GM12873 (cell line): ENCODE results near the gene KRT71.

ENCODE experiments used
- TF ChIP-seq, protein P1 (sequence below): IDR thresholded peaks from 2 replicates; pipeline ENCODE4 v1.5.1; 2012; ENCODE audit warnings: low read depth, mild to moderate bottlenecking, moderate library complexity, low read length, control low read depth; ENCODE audit not compliant: insufficient read depth; ENCODE audit errors: missing control alignments

The KRT71 gene

DNA sequence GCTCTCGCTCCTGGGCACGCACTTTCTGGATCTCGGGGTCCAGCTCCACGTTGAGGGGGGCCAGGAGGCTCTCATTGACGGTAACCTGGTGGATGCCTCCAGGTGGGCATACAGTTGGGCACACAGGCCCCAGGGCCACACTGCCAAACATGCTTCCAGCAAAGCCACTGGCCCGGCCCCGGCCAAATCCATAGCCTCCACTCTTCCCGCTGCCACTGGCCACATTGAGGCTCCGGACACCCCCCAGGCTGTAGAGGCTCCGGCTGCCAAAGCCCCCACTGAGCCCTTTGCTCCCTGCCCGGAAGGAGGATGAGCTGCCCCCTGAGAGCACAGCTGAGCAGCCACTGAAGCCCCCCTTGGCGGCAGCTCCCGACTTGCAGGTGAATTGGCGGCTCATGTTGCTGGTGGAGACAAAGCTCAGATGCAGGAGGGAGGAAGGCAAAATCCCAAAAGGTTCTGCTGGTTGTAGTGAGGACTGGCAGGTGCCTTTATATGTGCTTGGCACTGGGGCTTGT is at the start of gene KRT71:
TSS of gene KRT71 (minus strand) at position 465 of the 515 bp plus-strand sequence. CDS start at position 397, 68 bp downstream.
- TF ChIP-seq, protein P1, sequence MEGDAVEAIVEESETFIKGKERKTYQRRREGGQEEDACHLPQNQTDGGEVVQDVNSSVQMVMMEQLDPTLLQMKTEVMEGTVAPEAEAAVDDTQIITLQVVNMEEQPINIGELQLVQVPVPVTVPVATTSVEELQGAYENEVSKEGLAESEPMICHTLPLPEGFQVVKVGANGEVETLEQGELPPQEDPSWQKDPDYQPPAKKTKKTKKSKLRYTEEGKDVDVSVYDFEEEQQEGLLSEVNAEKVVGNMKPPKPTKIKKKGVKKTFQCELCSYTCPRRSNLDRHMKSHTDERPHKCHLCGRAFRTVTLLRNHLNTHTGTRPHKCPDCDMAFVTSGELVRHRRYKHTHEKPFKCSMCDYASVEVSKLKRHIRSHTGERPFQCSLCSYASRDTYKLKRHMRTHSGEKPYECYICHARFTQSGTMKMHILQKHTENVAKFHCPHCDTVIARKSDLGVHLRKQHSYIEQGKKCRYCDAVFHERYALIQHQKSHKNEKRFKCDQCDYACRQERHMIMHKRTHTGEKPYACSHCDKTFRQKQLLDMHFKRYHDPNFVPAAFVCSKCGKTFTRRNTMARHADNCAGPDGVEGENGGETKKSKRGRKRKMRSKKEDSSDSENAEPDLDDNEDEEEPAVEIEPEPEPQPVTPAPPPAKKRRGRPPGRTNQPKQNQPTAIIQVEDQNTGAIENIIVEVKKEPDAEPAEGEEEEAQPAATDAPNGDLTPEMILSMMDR, result no peak

DNA sequence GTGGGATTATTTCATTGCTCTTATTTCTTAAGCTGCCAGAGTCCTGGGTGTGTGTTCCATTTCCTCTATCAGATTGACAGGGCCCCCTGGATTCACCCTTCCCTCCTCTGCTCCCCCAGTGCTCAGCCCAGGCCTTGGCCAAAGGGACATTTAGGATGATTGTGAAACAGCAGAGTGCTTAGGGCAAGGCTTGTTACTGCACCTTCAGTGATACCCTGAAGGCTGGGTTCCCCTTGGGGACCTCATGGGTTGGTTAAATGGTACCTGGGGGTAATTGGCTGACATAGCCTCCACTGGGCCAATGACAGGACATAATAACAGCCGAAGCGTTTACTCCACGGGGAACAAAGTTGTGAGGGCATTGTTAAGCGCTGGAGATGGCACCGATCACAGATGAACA is 49.6 kb upstream of the KRT71 start:
- TF ChIP-seq, protein P1, result no peak

DNA sequence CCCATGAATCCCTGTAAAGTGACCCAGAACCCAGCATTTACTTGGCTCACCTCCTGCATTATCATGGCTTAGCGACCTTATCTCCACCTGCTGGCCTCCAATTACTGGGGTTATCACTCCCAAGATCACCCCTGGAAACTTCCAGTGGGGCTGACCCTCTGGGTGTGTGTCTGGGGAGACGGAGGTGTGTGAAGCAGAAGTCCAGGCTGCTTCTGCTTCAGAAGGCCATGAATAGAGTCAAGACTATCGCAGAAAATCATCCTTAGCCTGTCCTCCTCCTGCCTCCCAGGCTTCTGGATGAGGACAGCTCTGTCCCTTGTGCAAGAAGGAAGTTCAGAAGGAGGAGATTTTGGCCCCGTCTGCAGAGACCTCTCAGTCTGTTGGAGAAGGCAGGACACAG is 48.7 kb upstream of the KRT71 start:
- TF ChIP-seq, protein P1, result no peak

DNA sequence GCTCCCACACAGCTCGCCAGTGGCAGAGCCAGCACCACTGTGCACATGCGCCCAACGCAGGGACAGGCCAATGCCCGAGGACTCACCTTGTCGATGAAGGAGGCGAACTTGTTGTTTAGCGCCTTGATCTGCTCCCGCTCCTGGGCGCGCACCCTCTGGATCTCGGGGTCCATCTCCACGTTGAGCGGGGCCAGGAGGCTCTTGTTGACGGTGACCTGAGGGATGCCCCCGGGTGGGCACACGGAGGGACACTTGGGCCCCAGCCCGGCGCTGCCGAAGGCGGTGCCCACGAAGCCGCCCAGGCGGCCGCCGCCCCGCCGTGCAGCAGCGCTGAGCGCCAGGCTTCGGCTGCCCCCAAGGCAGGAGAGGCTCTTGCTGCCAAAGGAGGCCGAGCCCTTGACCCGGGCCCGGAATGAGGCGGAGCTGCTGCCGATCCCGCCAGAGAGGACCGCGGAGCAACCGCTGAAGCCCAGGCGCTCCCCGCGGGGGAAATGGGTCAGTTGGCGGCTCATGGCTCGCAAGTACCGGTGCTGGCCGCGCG is 48.1 kb upstream of the KRT71 start, which contains the start of gene KRT72:
TSS of gene KRT72 (minus strand) at position 523 of the 541 bp plus-strand sequence. CDS start at position 512, 11 bp downstream.
- TF ChIP-seq, protein P1, result no peak

DNA sequence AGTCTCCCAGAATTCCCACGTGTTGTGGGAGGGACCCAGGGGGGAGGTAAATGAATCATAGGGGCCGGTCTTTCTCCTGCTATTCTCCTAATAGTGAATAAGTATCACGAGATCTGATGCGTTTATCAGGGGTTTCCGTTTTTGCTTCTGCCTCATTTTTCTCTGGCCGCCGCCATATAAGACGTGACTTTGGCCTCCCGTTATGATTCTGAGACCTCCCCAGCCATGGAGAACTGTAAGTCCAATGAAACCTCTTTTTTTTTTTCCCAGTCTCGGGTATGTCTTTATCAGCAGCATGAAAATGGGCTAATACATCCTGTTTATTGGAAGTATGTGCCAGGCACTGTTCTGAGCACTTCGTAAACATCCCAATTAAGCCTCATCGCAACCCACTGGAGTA is 47.5 kb upstream of the KRT71 start:
- TF ChIP-seq, protein P1, result no peak

DNA sequence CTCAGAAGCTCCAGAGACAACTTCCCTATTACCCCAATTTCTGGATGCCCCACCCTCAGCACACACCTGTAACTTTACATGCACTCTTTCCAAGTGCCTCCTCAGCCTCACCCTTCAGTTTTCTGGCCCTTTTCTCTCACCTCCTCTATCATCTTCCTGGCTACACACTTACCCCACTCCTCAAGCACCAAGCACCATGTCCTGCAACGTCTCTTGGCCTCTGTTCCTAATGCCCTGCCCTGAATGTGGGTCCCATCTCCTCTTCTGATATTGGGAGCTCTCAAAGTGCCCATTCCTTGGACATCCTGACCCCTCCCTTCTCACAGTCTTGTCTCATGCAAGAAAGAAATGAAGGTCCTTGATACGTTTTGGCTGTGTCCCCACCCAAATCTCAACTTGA is 47.1 kb upstream of the KRT71 start:
- TF ChIP-seq, protein P1, result no peak

DNA sequence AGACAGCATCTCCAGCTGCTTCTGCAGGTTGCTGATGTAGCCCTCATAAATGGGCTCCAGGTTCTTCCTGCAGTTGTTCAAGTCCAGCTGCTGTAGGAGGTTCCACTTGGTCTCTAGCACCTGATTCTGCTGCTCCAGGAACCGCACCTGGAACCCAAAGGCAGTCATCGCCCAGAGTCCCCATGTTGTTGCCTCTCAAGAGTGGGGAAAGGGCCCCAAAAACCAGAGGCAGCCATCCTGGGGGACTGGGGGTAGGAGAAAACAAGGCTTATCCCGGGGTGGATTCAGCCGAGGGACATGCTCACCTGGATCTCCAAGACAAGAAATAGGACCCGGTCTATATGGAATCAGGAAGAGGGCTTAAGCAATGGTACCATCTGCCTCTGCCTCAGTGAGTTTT is 46.0 kb upstream of the KRT71 start:
- TF ChIP-seq, protein P1, result no peak

DNA sequence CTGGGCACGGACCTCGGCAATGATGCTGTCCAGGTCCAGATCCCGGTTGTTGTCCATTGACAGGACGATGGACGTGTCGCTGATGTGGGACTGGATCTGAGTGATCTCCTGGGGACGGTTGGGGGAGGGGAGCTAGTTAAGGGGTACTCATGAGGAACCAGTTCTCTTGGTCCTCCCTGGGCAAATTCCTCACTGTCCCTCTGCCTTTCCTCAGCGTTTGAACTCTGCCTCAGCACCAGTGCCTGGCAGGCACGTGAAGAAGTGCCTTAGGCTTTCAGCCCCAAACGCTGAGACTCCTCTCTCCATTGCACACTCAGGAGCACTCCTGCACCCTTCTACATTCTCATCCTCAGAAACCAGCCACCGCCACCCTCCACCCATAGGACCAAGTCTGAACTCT is 38.6 kb upstream of the KRT71 start:
- TF ChIP-seq, protein P1, result no peak
